DND-41 (cell line): ENCODE measurements around the gene PCDH9.

ENCODE experiments used
- ATAC-seq: fragments of 200-7000 bp; cut with Tn5 transposase; 3 replicates; pipeline ENCODE4 v1.9.1; 2021; ENCODE audit warnings: low read depth; ENCODE audit not compliant: insufficient read depth
- DNase-seq: peaks from one replicate; pipeline ENCODE4 v3.0.0-alpha.2; 2020
- H2AFZ ChIP-seq: 2 replicates; pipeline ENCODE4 v1.6.0; 2012; ENCODE audit warnings: low read depth, low read length
- H3K27ac ChIP-seq: 2 replicates; pipeline ENCODE4 v1.5.1; 2012; ENCODE audit warnings: low read length, inconsistent platforms
- H3K27me3 ChIP-seq: fragments of 200-600 bp; sonication (generic); 2 replicates; pipeline ENCODE4 v1.6.0; 2012; ENCODE audit warnings: low read length, mild to moderate bottlenecking, inconsistent platforms; ENCODE audit not compliant: insufficient read depth, poor library complexity
- H3K36me3 ChIP-seq: 2 replicates; pipeline ENCODE4 v1.5.1; 2012; ENCODE audit warnings: low read length, inconsistent platforms; ENCODE audit not compliant: insufficient read depth
- H3K4me1 ChIP-seq: 2 replicates; pipeline ENCODE4 v1.5.1; 2012; ENCODE audit warnings: mild to moderate bottlenecking, low read length; ENCODE audit not compliant: insufficient read depth
- H3K4me2 ChIP-seq: 2 replicates; pipeline ENCODE4 v1.6.0; 2012; ENCODE audit warnings: mild to moderate bottlenecking, moderate library complexity, low read length, inconsistent platforms; ENCODE audit not compliant: insufficient read depth
- H3K4me3 ChIP-seq, 2 experiments: fragments of 200-600 bp in 1 of 2; shearing (Covaris generic) in 1 of 2; 2 replicates each; pipeline ENCODE4 v1.5.1; 2012 to 2016; ENCODE audit warnings: inconsistent platforms in 2 of 2, low read length in 2 of 2, mild to moderate bottlenecking in 2 of 2, low read depth in 1 of 2, moderate library complexity in 1 of 2
- H3K79me2 ChIP-seq: 2 replicates; pipeline ENCODE4 v1.6.0; 2012; ENCODE audit warnings: low read length, inconsistent platforms; ENCODE audit not compliant: insufficient read depth
- H3K9ac ChIP-seq: 2 replicates; pipeline ENCODE4 v1.6.0; 2012; ENCODE audit warnings: low read depth, mild to moderate bottlenecking, inconsistent platforms, low read length, moderate library complexity
- H3K9me3 ChIP-seq: 2 replicates; pipeline ENCODE4 v1.5.1; 2012; ENCODE audit warnings: low read length, moderate library complexity, mild to moderate bottlenecking, inconsistent platforms; ENCODE audit not compliant: insufficient read depth, severe bottlenecking
- H4K20me1 ChIP-seq: 2 replicates; pipeline ENCODE4 v1.6.0; 2012; ENCODE audit warnings: low read length; ENCODE audit not compliant: insufficient read depth
- CTCF ChIP-seq: IDR thresholded peaks from 2 replicates; pipeline ENCODE4 v1.5.1; 2012; ENCODE audit warnings: borderline replicate concordance, low read length, moderate library complexity, mild to moderate bottlenecking; ENCODE audit not compliant: poor library complexity, severe bottlenecking; ENCODE audit errors: extremely low read depth
- EZH2 ChIP-seq: IDR thresholded peaks from 3 replicates; pipeline ENCODE4 v1.6.1; 2012; ENCODE audit warnings: borderline replicate concordance, low read depth, mild to moderate bottlenecking, moderate library complexity, low read length, inconsistent platforms; ENCODE audit not compliant: severe bottlenecking

Gene PCDH9

GRCh38 chr13:66489172-66489571 lies 741.0 kb downstream of the PCDH9 start:
- Histone ChIP-seq H2AFZ (no peak overlapping the region), H3K27ac (no peak overlapping the region), H3K36me3 (no peaks in the 10 kb centered on the region), H3K79me2 (no peaks in the 10 kb centered on the region), H3K4me1 (no peaks in the 10 kb centered on the region), H3K9ac (no peak overlapping the region), H3K4me3 (no peak overlapping the region), H3K9me3 (no peaks in the 10 kb centered on the region), H3K27me3 (no peaks in the 10 kb centered on the region), H3K4me2 (no peak overlapping the region), H4K20me1 (no peaks in the 10 kb centered on the region)
- no peak for ATAC-seq
- no peak for DNase-seq
- no peak for TF ChIP-seq CTCF
- no peak for TF ChIP-seq EZH2

GRCh38 chr13:66483712-66484111 lies 746.4 kb downstream of the PCDH9 start:
- no peaks in the 10 kb centered on the region for H4K20me1 ChIP-seq
- no peak overlapping the region for H3K4me3 ChIP-seq
- DNase-seq: no peak
- H3K9ac ChIP-seq: no peak overlapping the region
- no peaks in the 10 kb centered on the region for H3K27me3 ChIP-seq
- H3K4me1 ChIP-seq: no peaks in the 10 kb centered on the region
- TF ChIP-seq EZH2: no peak
- TF ChIP-seq CTCF: no peak
- no peaks in the 10 kb centered on the region for H3K9me3 ChIP-seq
- no peak overlapping the region for H3K4me2 ChIP-seq
- H2AFZ ChIP-seq: no peak overlapping the region
- H3K27ac ChIP-seq: no peak overlapping the region
- no peak for ATAC-seq
- no peaks in the 10 kb centered on the region for H3K79me2 ChIP-seq
- H3K36me3 ChIP-seq: no peaks in the 10 kb centered on the region

- H3K79me2 ChIP-seq: no peaks in the 10 kb centered on the region
- no peak for ATAC-seq
Observed at GRCh38 chr13:66482836-66483235, 747.3 kb downstream of the PCDH9 start.

More at GRCh38 chr13:66482836-66483235, 747.3 kb downstream of the PCDH9 start:
- no peak overlapping the region for H3K4me2 ChIP-seq
- no peaks in the 10 kb centered on the region for H3K9me3 ChIP-seq
- no peak overlapping the region for H3K9ac ChIP-seq
- H3K36me3 ChIP-seq: no peaks in the 10 kb centered on the region
- H3K27ac ChIP-seq: no peak overlapping the region
- H3K4me1 ChIP-seq: no peaks in the 10 kb centered on the region
- no peak overlapping the region for H2AFZ ChIP-seq
- no peaks in the 10 kb centered on the region for H3K27me3 ChIP-seq
- no peak for DNase-seq
- TF ChIP-seq EZH2: no peak
- TF ChIP-seq CTCF: no peak
- H4K20me1 ChIP-seq: no peaks in the 10 kb centered on the region
- H3K4me3 ChIP-seq: no peak overlapping the region
